ENCODE results near the gene RPS14.

RPS14 gene

GRCh38 chr5:150449517-150450339, at the start of gene RPS14:
Gene RPS14 (minus strand): TSS chr5:150449739. CDS start chr5:150447733, 2,006 bp downstream.
- H3K27me3 Mint-ChIP-seq = no peaks in the 10 kb centered on the region
- peaks cover 40% of the 10 kb centered on the region for H3K36me3 Mint-ChIP-seq
- H3K4me3 Mint-ChIP-seq = peak within 1 kb of the TSS; percentile 95
- peaks cover 35% of the 10 kb centered on the region for H3K4me1 Mint-ChIP-seq
- peaks cover 1% of the 10 kb centered on the region for H3K9me3 Mint-ChIP-seq
- CTCF ChIA-PET = interaction anchor here (0.7 to 1.8 kb wide), 11 partner anchors 9 to 287 kb away, joined by 3 to 14 read pairs (median 3); partner anchors contain the start of gene RBM22
- peak within 1 kb of the TSS; percentile 99 for H3K27ac Mint-ChIP-seq
- peak; percentile 97 for DNase-seq

- Mint-ChIP-seq H3K27ac (no peak overlapping the region), H3K36me3 (no peaks in the 10 kb centered on the region), H3K4me1 (no peaks in the 10 kb centered on the region), H3K9me3 (no peaks in the 10 kb centered on the region), H3K4me3 (no peak overlapping the region), H3K27me3 (peaks cover 14% of the 10 kb centered on the region)
- DNase-seq = no peak
- CTCF ChIA-PET = interaction anchor here (1.8 kb wide), 1 partner anchor 9 kb away, joined by 6 read pairs; no protein-coding TSS in a partner anchor
Measured at GRCh38 chr5:150498971-150499370, 49.4 kb upstream of the RPS14 start.

GRCh38 chr5:150498501-150498900, 49.0 kb upstream of the RPS14 start:
- H3K4me1 Mint-ChIP-seq = no peaks in the 10 kb centered on the region
- no peak overlapping the region for H3K4me3 Mint-ChIP-seq
- H3K9me3 Mint-ChIP-seq = no peaks in the 10 kb centered on the region
- no peak overlapping the region for H3K27ac Mint-ChIP-seq
- CTCF ChIA-PET = interaction anchor here (1.8 kb wide), 1 partner anchor 9 kb away, joined by 6 read pairs; no protein-coding TSS in a partner anchor
- H3K36me3 Mint-ChIP-seq = no peaks in the 10 kb centered on the region
- DNase-seq = no peak
- H3K27me3 Mint-ChIP-seq = peaks cover 14% of the 10 kb centered on the region

GRCh38 chr5:150497989-150498317, 48.4 kb upstream of the RPS14 start:
- Mint-ChIP-seq H3K27me3 (peaks cover 14% of the 10 kb centered on the region), H3K4me1 (no peaks in the 10 kb centered on the region), H3K9me3 (no peaks in the 10 kb centered on the region), H3K4me3 (no peak overlapping the region), H3K36me3 (no peaks in the 10 kb centered on the region), H3K27ac (no peak overlapping the region)
- no peak for DNase-seq
- CTCF ChIA-PET = interaction anchor here (1.8 kb wide), 1 partner anchor 8 kb away, joined by 6 read pairs; no protein-coding TSS in a partner anchor

GRCh38 chr5:150497274-150497988, 47.9 kb upstream of the RPS14 start:
- Mint-ChIP-seq H3K4me1 (no peaks in the 10 kb centered on the region), H3K27ac (no peak overlapping the region), H3K36me3 (no peaks in the 10 kb centered on the region), H3K9me3 (no peaks in the 10 kb centered on the region), H3K4me3 (no peak overlapping the region), H3K27me3 (peaks cover 14% of the 10 kb centered on the region)
- no peak for DNase-seq
- CTCF ChIA-PET = no interaction called here

GRCh38 chr5:150496534-150496933, 47.0 kb upstream of the RPS14 start:
- DNase-seq = no peak
- peaks cover 11% of the 10 kb centered on the region for H3K27me3 Mint-ChIP-seq
- H3K4me1 Mint-ChIP-seq = no peaks in the 10 kb centered on the region
- H3K27ac Mint-ChIP-seq = no peak overlapping the region
- no peak overlapping the region for H3K4me3 Mint-ChIP-seq
- no peaks in the 10 kb centered on the region for H3K9me3 Mint-ChIP-seq
- CTCF ChIA-PET = no interaction called here
- no peaks in the 10 kb centered on the region for H3K36me3 Mint-ChIP-seq

GRCh38 chr5:150496098-150496497, 46.6 kb upstream of the RPS14 start:
- Mint-ChIP-seq H3K9me3 (no peaks in the 10 kb centered on the region), H3K4me1 (no peaks in the 10 kb centered on the region), H3K27ac (no peak overlapping the region), H3K36me3 (no peaks in the 10 kb centered on the region), H3K27me3 (peaks cover 9% of the 10 kb centered on the region), H3K4me3 (no peak overlapping the region)
- CTCF ChIA-PET = no interaction called here
- DNase-seq = no peak

GRCh38 chr5:150492621-150493020, 43.1 kb upstream of the RPS14 start:
- no peak overlapping the region for H3K27ac Mint-ChIP-seq
- H3K9me3 Mint-ChIP-seq = no peaks in the 10 kb centered on the region
- no peaks in the 10 kb centered on the region for H3K36me3 Mint-ChIP-seq
- DNase-seq = no peak
- peaks cover 18% of the 10 kb centered on the region for H3K27me3 Mint-ChIP-seq
- CTCF ChIA-PET = no interaction called here
- peaks cover under 1% of the 10 kb centered on the region for H3K4me1 Mint-ChIP-seq
- no peak overlapping the region for H3K4me3 Mint-ChIP-seq

- Mint-ChIP-seq H3K4me3 (no peak overlapping the region), H3K36me3 (no peaks in the 10 kb centered on the region), H3K4me1 (peaks cover 8% of the 10 kb centered on the region), H3K27ac (no peak overlapping the region), H3K27me3 (peaks cover 26% of the 10 kb centered on the region), H3K9me3 (no peaks in the 10 kb centered on the region)
- no peak for DNase-seq
- CTCF ChIA-PET = no interaction called here
Measured at GRCh38 chr5:150491876-150492275, 42.3 kb upstream of the RPS14 start.

- CTCF ChIA-PET = no interaction called here
- Mint-ChIP-seq H3K27ac (no peak overlapping the region), H3K9me3 (no peaks in the 10 kb centered on the region), H3K27me3 (peaks cover 31% of the 10 kb centered on the region), H3K4me1 (peaks cover 8% of the 10 kb centered on the region), H3K36me3 (no peaks in the 10 kb centered on the region), H3K4me3 (no peak overlapping the region)
- DNase-seq = no peak
Measured at GRCh38 chr5:150490754-150491153, 41.2 kb upstream of the RPS14 start.

GRCh38 chr5:150490296-150490669, 40.7 kb upstream of the RPS14 start:
- Mint-ChIP-seq H3K4me1 (peaks cover 8% of the 10 kb centered on the region), H3K36me3 (no peaks in the 10 kb centered on the region), H3K27me3 (peaks cover 33% of the 10 kb centered on the region), H3K4me3 (no peak overlapping the region), H3K9me3 (no peaks in the 10 kb centered on the region), H3K27ac (no peak overlapping the region)
- DNase-seq = no peak
- CTCF ChIA-PET = interaction anchor here (1.0 to 1.8 kb wide), 3 partner anchors 9 to 33 kb away, joined by 3 to 6 read pairs (median 4); no protein-coding TSS in a partner anchor

GRCh38 chr5:150489360-150490295, 40.1 kb upstream of the RPS14 start:
- H3K27me3 Mint-ChIP-seq = peaks cover 40% of the 10 kb centered on the region
- no peak overlapping the region for H3K27ac Mint-ChIP-seq
- CTCF ChIA-PET = interaction anchor here (1.0 to 1.8 kb wide), 5 partner anchors 9 to 558 kb away, joined by 3 to 6 read pairs (median 4); no protein-coding TSS in a partner anchor
- H3K36me3 Mint-ChIP-seq = no peaks in the 10 kb centered on the region
- no peaks in the 10 kb centered on the region for H3K9me3 Mint-ChIP-seq
- H3K4me3 Mint-ChIP-seq = no peak overlapping the region
- DNase-seq = no peak
- H3K4me1 Mint-ChIP-seq = peaks cover 12% of the 10 kb centered on the region

- Mint-ChIP-seq H3K4me1 (peaks cover 12% of the 10 kb centered on the region), H3K36me3 (no peaks in the 10 kb centered on the region), H3K4me3 (no peak overlapping the region), H3K27ac (no peak overlapping the region), H3K9me3 (no peaks in the 10 kb centered on the region), H3K27me3 (peaks cover 47% of the 10 kb centered on the region)
- CTCF ChIA-PET = interaction anchor here (1.0 to 1.8 kb wide), 4 partner anchors 10 to 559 kb away, joined by 3 to 6 read pairs (median 4); no protein-coding TSS in a partner anchor
- no peak for DNase-seq
Measured at GRCh38 chr5:150488519-150489359, 39.2 kb upstream of the RPS14 start.
